ENCODE measurements around the gene GNRHR.

GNRHR gene

GRCh38 chr4:67701517-67701850 lies 52.7 kb downstream of the GNRHR start:
- no peak for FAIRE-seq

GRCh38 chr4:67700738-67701516 lies 53.3 kb downstream of the GNRHR start, which contains the start of gene UBA6:
UBA6 (minus strand) TSS chr4:67701155; CDS start chr4:67701119, 36 bp downstream.
- DNase-seq (ENCODE audit: insufficient read length, low spot score) (peak; percentile 79), FAIRE-seq (peak; percentile 99)

More at GRCh38 chr4:67701517-67701850, 52.7 kb downstream of the GNRHR start:
- no peak for DNase-seq (ENCODE audit: insufficient read length, low spot score)

GRCh38 chr4:67700116-67700737 lies 54.0 kb downstream of the GNRHR start:
- DNase-seq (ENCODE audit: insufficient read length, low spot score), result peak; percentile 24
- peak; percentile 77 for FAIRE-seq

GRCh38 chr4:67699603-67700002 lies 54.6 kb downstream of the GNRHR start:
- peak; percentile 52 for FAIRE-seq
- DNase-seq (ENCODE audit: insufficient read length, low spot score), result no peak

- FAIRE-seq (no peak), DNase-seq (ENCODE audit: insufficient read length, low spot score) (no peak)
Measured at GRCh38 chr4:67697860-67698687, 56.1 kb downstream of the GNRHR start.

GRCh38 chr4:67696061-67696460 lies 58.1 kb downstream of the GNRHR start:
- FAIRE-seq, result no peak
- DNase-seq (ENCODE audit: insufficient read length, low spot score), result no peak

GRCh38 chr4:67694662-67695061 lies 59.5 kb downstream of the GNRHR start:
- no peak for FAIRE-seq
- DNase-seq (ENCODE audit: insufficient read length, low spot score), result no peak

- FAIRE-seq, result no peak
Measured at GRCh38 chr4:67691328-67691727, 62.9 kb downstream of the GNRHR start.

More at GRCh38 chr4:67691328-67691727, 62.9 kb downstream of the GNRHR start:
- DNase-seq (ENCODE audit: insufficient read length, low spot score), result no peak
